K562 (cell line): Measurements from ENCODE around the gene DAP. TPM values are rescaled to one million over a fixed set of nuclear protein-coding genes. Genes with fewer than 3 reads are reported as not detected.

Experiments used
- CUX1 ChIP-seq: fragments of 200-800 bp; sonication (Bioruptor generic); IDR thresholded peaks from 2 replicates; pipeline ENCODE4 v1.6.1; 2016; ENCODE audit warnings: missing genetic modification characterization, missing compliant biosample characterization
- HOMEZ ChIP-seq: fragments of 250-450 bp; sonication (Bioruptor Pico); IDR thresholded peaks from 2 replicates; pipeline ENCODE4 v1.4.0; 2020; ENCODE audit warnings: mild to moderate bottlenecking, moderate library complexity
- ZNF174 ChIP-seq: fragments of 250-450 bp; sonication (Bioruptor Pico); IDR thresholded peaks from 2 replicates; pipeline ENCODE4 v1.4.0; 2020; ENCODE audit warnings: mild to moderate bottlenecking
- ZNF197 ChIP-seq: fragments of 200-800 bp; sonication (Bioruptor generic); IDR thresholded peaks from 2 replicates; pipeline ENCODE4 v1.6.1; 2016; ENCODE audit warnings: low read depth, missing genetic modification characterization, missing compliant biosample characterization
- polyA plus RNA-seq, 8 experiments: library from polyadenylated mRNA; depleted of rRNA in 4 of 8; stranded (reverse) in 5 of 8; unstranded in 3 of 8; fragments of >200 nt; fragmentation: Nextera tagmentation in 2 of 8; fragmentation: Illumina TruSeq in 1 of 8; extraction: Ambion mirVana in 2 of 8; extraction: Trizol in 1 of 8; gene quantifications; 2 replicates each; pipeline versions ENCODE4 v1.2.1 to v1.2.3, GENCODE V29; 2011 to 2014; ENCODE audit warnings: inconsistent platforms in 1 of 8, missing spikeins in 1 of 8
- total RNA-seq, 7 experiments: library from RNA; depleted of rRNA in 6 of 7; stranded (reverse); fragments of >200 nt in 6 of 7; fragmentation: Illumina TruSeq in 2 of 7; extraction: Trizol in 2 of 7; gene quantifications; 2 replicates each; pipeline versions ENCODE4 v1.2.1 to v1.2.3, GENCODE V29; 2011 to 2021; ENCODE audit warnings: low replicate concordance in 1 of 7
- TF ChIP-seq, protein P1 (sequence below), 2 experiments: fragments of 450-650 bp; formaldehyde crosslinking in 1 of 2; IDR thresholded peaks; 2 replicates each; pipeline versions ENCODE4 v1.4.0 to v1.6.1; 2014 to 2020; ENCODE audit warnings: mild to moderate bottlenecking in 2 of 2, borderline replicate concordance in 1 of 2, low read depth in 1 of 2
- TF ChIP-seq, protein P2 (sequence below): fragments of 250-450 bp; sonication (Bioruptor Pico); IDR thresholded peaks from 2 replicates; pipeline ENCODE4 v1.5.0; 2021; ENCODE audit warnings: mild to moderate bottlenecking, borderline replicate concordance

The DAP gene
- total and polyA plus RNA-seq, 9 of the 15 experiments (the other 6 are each of a cell fraction or from before 2014, with no cell fraction given): 14.1 to 151 (median 34.5) TPM

- TF ChIP-seq, protein P1, sequence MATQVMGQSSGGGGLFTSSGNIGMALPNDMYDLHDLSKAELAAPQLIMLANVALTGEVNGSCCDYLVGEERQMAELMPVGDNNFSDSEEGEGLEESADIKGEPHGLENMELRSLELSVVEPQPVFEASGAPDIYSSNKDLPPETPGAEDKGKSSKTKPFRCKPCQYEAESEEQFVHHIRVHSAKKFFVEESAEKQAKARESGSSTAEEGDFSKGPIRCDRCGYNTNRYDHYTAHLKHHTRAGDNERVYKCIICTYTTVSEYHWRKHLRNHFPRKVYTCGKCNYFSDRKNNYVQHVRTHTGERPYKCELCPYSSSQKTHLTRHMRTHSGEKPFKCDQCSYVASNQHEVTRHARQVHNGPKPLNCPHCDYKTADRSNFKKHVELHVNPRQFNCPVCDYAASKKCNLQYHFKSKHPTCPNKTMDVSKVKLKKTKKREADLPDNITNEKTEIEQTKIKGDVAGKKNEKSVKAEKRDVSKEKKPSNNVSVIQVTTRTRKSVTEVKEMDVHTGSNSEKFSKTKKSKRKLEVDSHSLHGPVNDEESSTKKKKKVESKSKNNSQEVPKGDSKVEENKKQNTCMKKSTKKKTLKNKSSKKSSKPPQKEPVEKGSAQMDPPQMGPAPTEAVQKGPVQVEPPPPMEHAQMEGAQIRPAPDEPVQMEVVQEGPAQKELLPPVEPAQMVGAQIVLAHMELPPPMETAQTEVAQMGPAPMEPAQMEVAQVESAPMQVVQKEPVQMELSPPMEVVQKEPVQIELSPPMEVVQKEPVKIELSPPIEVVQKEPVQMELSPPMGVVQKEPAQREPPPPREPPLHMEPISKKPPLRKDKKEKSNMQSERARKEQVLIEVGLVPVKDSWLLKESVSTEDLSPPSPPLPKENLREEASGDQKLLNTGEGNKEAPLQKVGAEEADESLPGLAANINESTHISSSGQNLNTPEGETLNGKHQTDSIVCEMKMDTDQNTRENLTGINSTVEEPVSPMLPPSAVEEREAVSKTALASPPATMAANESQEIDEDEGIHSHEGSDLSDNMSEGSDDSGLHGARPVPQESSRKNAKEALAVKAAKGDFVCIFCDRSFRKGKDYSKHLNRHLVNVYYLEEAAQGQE (IDR thresholded peaks at IDR 0.05; ENCODE audit: borderline replicate concordance): no peak
- TF ChIP-seq, protein P1 (CRISPR knock-in tag; IDR thresholded peaks at IDR 0.05; ENCODE audit: low read depth): no peak
- TF ChIP-seq CUX1 (CRISPR knock-in tag): no peak
- TF ChIP-seq ZNF197 (CRISPR knock-in tag): no peak
- TF ChIP-seq HOMEZ (CRISPR knock-in tag): no peak
- no peak for TF ChIP-seq ZNF174 (CRISPR knock-in tag)
- TF ChIP-seq, protein P2, sequence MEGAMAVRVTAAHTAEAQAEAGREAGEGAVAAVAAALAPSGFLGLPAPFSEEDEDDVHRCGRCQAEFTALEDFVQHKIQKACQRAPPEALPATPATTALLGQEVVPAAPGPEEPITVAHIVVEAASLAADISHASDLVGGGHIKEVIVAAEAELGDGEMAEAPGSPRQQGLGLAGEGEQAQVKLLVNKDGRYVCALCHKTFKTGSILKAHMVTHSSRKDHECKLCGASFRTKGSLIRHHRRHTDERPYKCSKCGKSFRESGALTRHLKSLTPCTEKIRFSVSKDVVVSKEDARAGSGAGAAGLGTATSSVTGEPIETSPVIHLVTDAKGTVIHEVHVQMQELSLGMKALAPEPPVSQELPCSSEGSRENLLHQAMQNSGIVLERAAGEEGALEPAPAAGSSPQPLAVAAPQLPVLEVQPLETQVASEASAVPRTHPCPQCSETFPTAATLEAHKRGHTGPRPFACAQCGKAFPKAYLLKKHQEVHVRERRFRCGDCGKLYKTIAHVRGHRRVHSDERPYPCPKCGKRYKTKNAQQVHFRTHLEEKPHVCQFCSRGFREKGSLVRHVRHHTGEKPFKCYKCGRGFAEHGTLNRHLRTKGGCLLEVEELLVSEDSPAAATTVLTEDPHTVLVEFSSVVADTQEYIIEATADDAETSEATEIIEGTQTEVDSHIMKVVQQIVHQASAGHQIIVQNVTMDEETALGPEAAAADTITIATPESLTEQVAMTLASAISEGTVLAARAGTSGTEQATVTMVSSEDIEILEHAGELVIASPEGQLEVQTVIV: no peak
Observed at GRCh38 chr5:10708189-10708944, 52.7 kb downstream of the DAP start (continued).
